Measurements from ENCODE around the gene DDIT4.

DNA sequence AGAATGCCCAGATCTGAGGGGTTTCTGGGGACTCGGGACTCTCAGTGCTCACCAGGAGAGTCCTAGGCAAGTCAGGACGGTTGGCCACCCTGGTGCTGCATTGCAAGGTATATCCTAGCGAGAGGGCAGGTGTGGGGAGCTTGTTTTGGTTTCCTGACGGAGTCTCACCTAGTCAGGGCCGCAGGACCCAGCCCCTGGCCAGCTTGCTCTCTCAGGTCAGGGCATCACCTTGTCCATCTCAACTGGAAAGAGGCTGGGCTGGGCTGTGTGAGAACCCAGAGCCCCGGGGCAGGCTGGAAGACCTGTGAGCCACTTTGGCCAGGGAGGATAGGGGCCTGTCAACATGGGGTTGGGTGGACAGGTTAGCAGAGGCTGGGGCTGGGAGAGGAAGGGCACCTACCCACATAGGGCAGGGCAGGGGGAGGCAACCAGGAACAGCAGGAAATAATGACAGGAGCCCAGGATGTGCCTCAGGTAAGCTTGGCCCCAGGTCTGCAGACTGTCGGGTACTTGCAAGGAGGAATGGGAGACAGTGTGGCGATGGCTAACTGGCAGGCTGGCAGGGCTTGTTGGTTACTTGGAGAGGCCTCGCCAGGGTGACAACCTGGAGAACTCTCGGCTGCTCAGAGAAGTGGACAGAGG is 49.5 kb downstream of the DDIT4 start:
- TF ChIP-seq MAX (IDR thresholded peaks at IDR 0.05; ENCODE audit: low read depth, low read length) (no peak), CTCF (IDR thresholded peaks at IDR 0.05; ENCODE audit: low read depth, low read length) (no peak), POLR2A (IDR thresholded peaks at IDR 0.05; ENCODE audit: extremely low read depth, insufficient read length) (no peak), MYC (IDR thresholded peaks at IDR 0.05; ENCODE audit: low read depth, low read length) (no peak)

All from NB4 (cell line).